Measurements from ENCODE around the gene PRPF19. TPM values are rescaled to one million over a fixed set of nuclear protein-coding genes. Genes with fewer than 3 reads are reported as not detected.
A peak's percentile ranks its signal among the peaks of the same experiment; 100 is the strongest.
"Not testable (repeated sequence)": the region's sequence is repeated elsewhere in the genome, so short reads cannot be mapped to it uniquely, and the experiment has no call there.

PRPF19 gene
- total RNA-seq, 1 donor from 2014 or later: 120 TPM

DNA sequence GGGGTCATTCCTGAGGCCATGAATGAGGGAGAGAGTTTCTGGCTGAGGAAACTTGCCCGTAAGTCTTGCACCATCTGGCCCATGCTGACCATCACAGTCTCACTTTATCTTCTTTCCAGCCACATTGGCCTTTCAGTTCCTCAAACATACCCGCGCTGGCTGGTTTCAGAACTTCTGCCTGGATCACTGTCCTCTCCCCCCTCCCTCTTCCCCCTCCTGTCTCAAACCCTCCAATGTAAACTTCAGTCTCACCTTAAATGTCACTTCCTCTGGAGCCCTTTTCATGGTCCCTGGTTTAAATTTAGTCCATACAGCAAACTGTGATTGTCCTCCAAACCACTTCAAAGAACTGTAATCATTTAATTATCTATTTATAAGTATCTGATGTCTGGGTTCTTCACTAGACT, 3.9 kb upstream of the PRPF19 start:
- Mint-ChIP-seq H3K9me3 (no peaks in the 10 kb centered on the region), H3K36me3 (peaks cover under 1% of the 10 kb centered on the region), H3K27me3 (peaks cover 33% of the 10 kb centered on the region), H3K4me3 (no peak overlapping the region), H3K4me1 (ENCODE audit: unreplicated experiment) (peaks cover 29% of the 10 kb centered on the region), H3K27ac (no peak overlapping the region)
- no peak for DNase-seq (ENCODE audit: extremely low spot score, unreplicated experiment)
- TF ChIP-seq, protein P1, sequence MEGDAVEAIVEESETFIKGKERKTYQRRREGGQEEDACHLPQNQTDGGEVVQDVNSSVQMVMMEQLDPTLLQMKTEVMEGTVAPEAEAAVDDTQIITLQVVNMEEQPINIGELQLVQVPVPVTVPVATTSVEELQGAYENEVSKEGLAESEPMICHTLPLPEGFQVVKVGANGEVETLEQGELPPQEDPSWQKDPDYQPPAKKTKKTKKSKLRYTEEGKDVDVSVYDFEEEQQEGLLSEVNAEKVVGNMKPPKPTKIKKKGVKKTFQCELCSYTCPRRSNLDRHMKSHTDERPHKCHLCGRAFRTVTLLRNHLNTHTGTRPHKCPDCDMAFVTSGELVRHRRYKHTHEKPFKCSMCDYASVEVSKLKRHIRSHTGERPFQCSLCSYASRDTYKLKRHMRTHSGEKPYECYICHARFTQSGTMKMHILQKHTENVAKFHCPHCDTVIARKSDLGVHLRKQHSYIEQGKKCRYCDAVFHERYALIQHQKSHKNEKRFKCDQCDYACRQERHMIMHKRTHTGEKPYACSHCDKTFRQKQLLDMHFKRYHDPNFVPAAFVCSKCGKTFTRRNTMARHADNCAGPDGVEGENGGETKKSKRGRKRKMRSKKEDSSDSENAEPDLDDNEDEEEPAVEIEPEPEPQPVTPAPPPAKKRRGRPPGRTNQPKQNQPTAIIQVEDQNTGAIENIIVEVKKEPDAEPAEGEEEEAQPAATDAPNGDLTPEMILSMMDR (conservative IDR thresholded peaks at IDR 0.05): no peak

- Mint-ChIP-seq H3K27me3 (peaks cover 33% of the 10 kb centered on the region), H3K4me1 (ENCODE audit: unreplicated experiment) (peaks cover 32% of the 10 kb centered on the region)
- H3K27ac Mint-ChIP-seq; H3K36me3 Mint-ChIP-seq; H3K9me3 Mint-ChIP-seq; DNase-seq (ENCODE audit: extremely low spot score, unreplicated experiment); H3K4me3 Mint-ChIP-seq: not testable (repeated sequence)
Observed at GRCh38 chr11:60909680-60910280, 3.4 kb upstream of the PRPF19 start.

DNA sequence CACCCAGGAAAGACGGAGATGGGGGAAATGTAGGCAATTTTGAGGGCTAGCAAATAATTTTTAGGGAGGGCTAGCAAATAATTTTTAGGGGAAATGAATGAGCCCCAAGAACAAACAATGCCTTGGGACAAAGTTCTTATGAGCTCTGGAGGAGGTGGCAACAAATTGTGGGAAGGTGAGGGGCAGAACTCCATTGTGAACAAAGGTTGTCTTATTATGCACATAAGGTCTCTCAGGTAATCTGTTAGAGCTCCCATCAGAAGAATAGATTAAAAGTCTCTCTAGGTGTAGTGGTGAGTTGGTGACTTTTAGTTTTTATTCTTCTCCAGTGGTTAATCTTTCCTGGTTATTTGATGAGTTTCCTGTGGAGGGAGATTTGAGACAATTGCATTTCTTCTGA, 2.4 kb upstream of the PRPF19 start:
- Mint-ChIP-seq H3K27me3 (peaks cover 33% of the 10 kb centered on the region), H3K36me3 (no peaks in the 10 kb centered on the region), H3K27ac (no peak overlapping the region), H3K4me1 (ENCODE audit: unreplicated experiment) (peaks cover 37% of the 10 kb centered on the region), H3K4me3 (no peak overlapping the region), H3K9me3 (no peaks in the 10 kb centered on the region)
- TF ChIP-seq, protein P1 (conservative IDR thresholded peaks at IDR 0.05): no peak
- no peak for DNase-seq (ENCODE audit: extremely low spot score, unreplicated experiment)

DNA sequence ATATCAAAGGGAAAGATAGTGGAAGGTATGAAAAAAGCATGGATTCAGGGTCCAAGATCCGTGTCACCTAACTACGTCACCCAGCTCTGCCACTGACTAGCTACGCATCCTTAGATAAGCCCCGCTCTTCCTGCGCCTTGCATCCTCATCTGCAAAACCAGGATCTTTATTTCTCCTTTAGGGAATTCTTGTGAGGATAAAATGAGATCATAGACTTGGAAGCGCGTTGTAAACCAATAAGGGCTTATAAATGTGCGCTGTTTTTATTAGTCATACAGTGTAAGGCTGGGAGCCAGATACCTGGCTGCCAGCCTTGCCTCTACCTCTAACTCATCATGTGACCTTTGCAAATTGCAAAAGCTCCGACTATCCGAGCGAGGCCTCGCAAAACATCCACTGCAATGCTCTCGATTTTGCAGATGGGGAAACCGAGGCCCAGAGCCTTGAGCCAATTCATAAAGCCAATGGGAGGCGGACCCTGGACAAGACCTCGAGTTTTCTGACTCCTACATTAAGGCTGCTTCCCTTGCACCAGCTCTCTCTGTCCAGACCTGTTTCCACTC, 753 bp downstream of the PRPF19 start:
- Mint-ChIP-seq H3K9me3 (no peaks in the 10 kb centered on the region), H3K4me3 (peak overlapping the region; percentile 93), H3K36me3 (no peaks in the 10 kb centered on the region), H3K27ac (peak overlapping the region; percentile 91), H3K27me3 (peaks cover 28% of the 10 kb centered on the region), H3K4me1 (ENCODE audit: unreplicated experiment) (peaks cover 20% of the 10 kb centered on the region)
- no peak for DNase-seq (ENCODE audit: extremely low spot score, unreplicated experiment)
- TF ChIP-seq, protein P1 (conservative IDR thresholded peaks at IDR 0.05): no peak

- Mint-ChIP-seq H3K4me1 (ENCODE audit: unreplicated experiment) (peaks cover 20% of the 10 kb centered on the region), H3K4me3 (peak overlapping the region; percentile 93)
- TF ChIP-seq, protein P1 (conservative IDR thresholded peaks at IDR 0.05): no peak
Observed at GRCh38 chr11:60905047-60905446, 1.3 kb downstream of the PRPF19 start.

GRCh38 chr11:60902625-60903024, 3.8 kb downstream of the PRPF19 start:
- Mint-ChIP-seq H3K9me3 (no peaks in the 10 kb centered on the region), H3K27me3 (peaks cover under 1% of the 10 kb centered on the region), H3K4me1 (ENCODE audit: unreplicated experiment) (peaks cover 20% of the 10 kb centered on the region), H3K36me3 (peaks cover 3% of the 10 kb centered on the region), H3K4me3 (peak overlapping the region; percentile 22), H3K27ac (no peak overlapping the region)
- no peak for DNase-seq (ENCODE audit: extremely low spot score, unreplicated experiment)
- TF ChIP-seq, protein P1 (conservative IDR thresholded peaks at IDR 0.05): no peak

More at GRCh38 chr11:60905047-60905446, 1.3 kb downstream of the PRPF19 start:
- H3K27me3 Mint-ChIP-seq: peaks cover 25% of the 10 kb centered on the region
- no peak for DNase-seq (ENCODE audit: extremely low spot score, unreplicated experiment)
- H3K27ac Mint-ChIP-seq: peak overlapping the region; percentile 91
- H3K36me3 Mint-ChIP-seq: no peaks in the 10 kb centered on the region
- H3K9me3 Mint-ChIP-seq: no peaks in the 10 kb centered on the region

Measured in type B pancreatic cell (in vitro differentiated cells).